Endothelial cell of umbilical vein (primary cell): Measurements from ENCODE around the gene UNC5C. TPM values are rescaled to one million over a fixed set of nuclear protein-coding genes. Genes with fewer than 3 reads are reported as not detected.

Experiments
- BruUV-seq: library from RNA; stranded (reverse); fragments of 400-500 nt; replicated peaks from 2 replicates; lab custom pipeline; 2021; lab: Mats Ljungman, UMichigan
- CTCF ChIA-PET: fragments of 300-600, 350-600 bp; sonication (Branson Sonifier 250); formaldehyde crosslinking; loops from one replicate; lab custom pipeline; 2021; ENCODE audit warnings: antibody characterized with exemption, inconsistent platforms; lab: Charles Lee
- POLR2A ChIA-PET: fragments of 300-600, 350-600 bp; sonication (Branson Sonifier 250); formaldehyde crosslinking; loops from one replicate; lab custom pipeline; 2021; ENCODE audit warnings: antibody characterized with exemption, inconsistent platforms; lab: Charles Lee
- DNase-seq: peaks from one replicate; pipeline ENCODE4 v3.0.0-alpha.2; 2011; ENCODE audit warnings: low read depth, low spot score
- FAIRE-seq: peaks from 2 replicates; lab custom pipeline; 2011; peaks lifted over from hg19 to GRCh38; lab: Jason Lieb, UNC
- H2AFZ ChIP-seq: 2 replicates; pipeline ENCODE4 v1.6.0; 2012; ENCODE audit warnings: low read depth, low read length, control low read depth, inconsistent platforms
- H3K27ac ChIP-seq: 2 replicates; pipeline ENCODE4 v1.5.1; 2011; ENCODE audit warnings: low read depth, mild to moderate bottlenecking, control low read depth, low read length, moderate library complexity; ENCODE audit not compliant: insufficient read depth
- H3K27me3 ChIP-seq, 2 experiments: 2 replicates each; pipeline versions ENCODE4 v1.6.0 to v1.6.1; 2011; ENCODE audit warnings: low read length in 2 of 2, mixed read lengths in 1 of 2; ENCODE audit not compliant: control insufficient read depth in 2 of 2, insufficient read depth in 2 of 2
- H3K36me3 ChIP-seq, 2 experiments: 2 replicates in 1 of 2; 3 replicates in 1 of 2; pipeline ENCODE4 v1.5.1; 2011; ENCODE audit warnings: low read length in 2 of 2, mild to moderate bottlenecking in 1 of 2, moderate library complexity in 1 of 2; ENCODE audit not compliant: control insufficient read depth in 2 of 2, insufficient read depth in 2 of 2; ENCODE audit errors: extremely low read depth in 1 of 2
- H3K4me1 ChIP-seq: 3 replicates; pipeline ENCODE4 v1.5.1; 2011; ENCODE audit warnings: mild to moderate bottlenecking, low read length; ENCODE audit not compliant: control insufficient read depth, insufficient read depth; ENCODE audit errors: extremely low read depth
- H3K4me2 ChIP-seq: 2 replicates; pipeline ENCODE4 v1.6.1; 2011; ENCODE audit warnings: low read length, control low read depth, mixed read lengths; ENCODE audit not compliant: insufficient read depth
- H3K4me3 ChIP-seq, 3 experiments: fragments of 200-600 bp in 1 of 3; sonication (generic), shearing (Covaris generic) in 1 of 3; replicated peaks in 1 of 3; 2 replicates each; pipeline ENCODE4 v1.5.1; 2011 to 2016; ENCODE audit warnings: control low read depth in 3 of 3, low read length in 3 of 3, mild to moderate bottlenecking in 2 of 3, inconsistent platforms in 1 of 3, low read depth in 1 of 3, moderate library complexity in 1 of 3; ENCODE audit not compliant: insufficient read depth in 1 of 3
- H3K79me2 ChIP-seq: 2 replicates; pipeline ENCODE4 v1.6.0; 2012; ENCODE audit warnings: low read length, inconsistent platforms; ENCODE audit not compliant: control insufficient read depth, insufficient read depth
- H3K9ac ChIP-seq: replicated peaks from 2 replicates; pipeline ENCODE3; 2011; ENCODE audit warnings: low read length, control low read depth; ENCODE audit not compliant: insufficient read depth; ENCODE audit errors: extremely low read depth
- H3K9me1 ChIP-seq: replicated peaks from 3 replicates; pipeline ENCODE4 v1.6.0; 2011; ENCODE audit warnings: mild to moderate bottlenecking, low read length; ENCODE audit not compliant: control insufficient read depth, insufficient read depth; ENCODE audit errors: extremely low read depth
- H3K9me3 ChIP-seq: replicated peaks from 2 replicates; pipeline ENCODE4 v1.5.1; 2012; ENCODE audit warnings: low read length, inconsistent platforms; ENCODE audit not compliant: control insufficient read depth, insufficient read depth
- H4K20me1 ChIP-seq: replicated peaks from 2 replicates; pipeline ENCODE3; 2011; ENCODE audit warnings: mild to moderate bottlenecking, low read length; ENCODE audit not compliant: control insufficient read depth, insufficient read depth; ENCODE audit errors: extremely low read depth
- CTCF ChIP-seq, 2 donors: IDR thresholded peaks; 1 replicate in 1 of 2; 2 replicates in 1 of 2; pipeline ENCODE4 v1.5.1; 2011; ENCODE audit warnings: low read length in 2 of 2, mild to moderate bottlenecking in 2 of 2, moderate library complexity in 2 of 2, control low read depth in 1 of 2, inconsistent platforms in 1 of 2, low read depth in 1 of 2; ENCODE audit not compliant: insufficient read depth in 1 of 2; ENCODE audit errors: extremely low read depth in 1 of 2
- EZH2 ChIP-seq: IDR thresholded peaks from 2 replicates; pipeline ENCODE4 v1.6.1; 2012; ENCODE audit warnings: borderline replicate concordance, low read depth, mild to moderate bottlenecking, moderate library complexity, low read length, inconsistent platforms; ENCODE audit not compliant: severe bottlenecking
- FOS ChIP-seq: IDR thresholded peaks from 2 replicates; pipeline ENCODE4 v1.6.1; 2011; ENCODE audit warnings: mild to moderate bottlenecking, low read length, moderate library complexity, borderline replicate concordance; ENCODE audit not compliant: insufficient read depth
- GATA2 ChIP-seq: IDR thresholded peaks from 2 replicates; pipeline ENCODE4 v1.7.0; 2011; ENCODE audit warnings: low read depth, mild to moderate bottlenecking, moderate library complexity, mixed read lengths, low read length; ENCODE audit not compliant: insufficient read length, insufficient read depth
- JUN ChIP-seq: IDR thresholded peaks from 2 replicates; pipeline ENCODE4 v1.6.1; 2011; ENCODE audit warnings: borderline replicate concordance, low read depth; ENCODE audit not compliant: insufficient read length, insufficient read depth
- MAX ChIP-seq: IDR thresholded peaks from 2 replicates; pipeline ENCODE4 v1.6.1; 2011; ENCODE audit not compliant: insufficient read depth, insufficient read length
- MYC ChIP-seq: IDR thresholded peaks from one replicate; pipeline ENCODE4 v1.6.1; 2011; ENCODE audit warnings: mild to moderate bottlenecking, low read depth, low read length
- POLR2A ChIP-seq: IDR thresholded peaks from 2 replicates; pipeline ENCODE4 v1.6.1; 2012; ENCODE audit warnings: low read depth, mild to moderate bottlenecking, control low read depth, low read length
- POLR2AphosphoS5 ChIP-seq: IDR thresholded peaks from 2 replicates; pipeline ENCODE4 v1.6.1; 2012; ENCODE audit warnings: low read depth, mild to moderate bottlenecking, control low read depth, low read length, moderate library complexity; ENCODE audit not compliant: insufficient read depth
- dilution Hi-C: fragments of 300-500 bp; cut with MboI; formaldehyde crosslinking; loops from one replicate; pipeline ENCODE4 v1.15.0; 2019; ENCODE audit warnings: low sequenced_read_pairs; ENCODE audit not compliant: extremely low pct_ligation_motif_present
- intact Hi-C: fragments of 100-400 bp; cut with micrococcal nuclease; formaldehyde crosslinking; loops from one replicate; pipeline ENCODE4 v1.10.0; 2022
- polyA plus RNA-seq, 4 experiments: library from polyadenylated mRNA; depleted of rRNA in 3 of 4; stranded (reverse) in 3 of 4; unstranded in 1 of 4; fragments of >200 nt; gene quantifications; 2 replicates each; pipeline versions ENCODE4 v1.2.1 to v1.2.3, GENCODE V29; 2011 to 2012; ENCODE audit warnings: missing spikeins in 1 of 4
- total RNA-seq: library from RNA; stranded (reverse); gene quantifications from 2 replicates; pipeline ENCODE4 v1.2.3, GENCODE V29; 2021

UNC5C gene
- total and polyA plus RNA-seq, 2 donors (not counting 3 experiments of a cell fraction or from before 2014, with no cell fraction given), result 0.44 to 0.53 TPM

DNA sequence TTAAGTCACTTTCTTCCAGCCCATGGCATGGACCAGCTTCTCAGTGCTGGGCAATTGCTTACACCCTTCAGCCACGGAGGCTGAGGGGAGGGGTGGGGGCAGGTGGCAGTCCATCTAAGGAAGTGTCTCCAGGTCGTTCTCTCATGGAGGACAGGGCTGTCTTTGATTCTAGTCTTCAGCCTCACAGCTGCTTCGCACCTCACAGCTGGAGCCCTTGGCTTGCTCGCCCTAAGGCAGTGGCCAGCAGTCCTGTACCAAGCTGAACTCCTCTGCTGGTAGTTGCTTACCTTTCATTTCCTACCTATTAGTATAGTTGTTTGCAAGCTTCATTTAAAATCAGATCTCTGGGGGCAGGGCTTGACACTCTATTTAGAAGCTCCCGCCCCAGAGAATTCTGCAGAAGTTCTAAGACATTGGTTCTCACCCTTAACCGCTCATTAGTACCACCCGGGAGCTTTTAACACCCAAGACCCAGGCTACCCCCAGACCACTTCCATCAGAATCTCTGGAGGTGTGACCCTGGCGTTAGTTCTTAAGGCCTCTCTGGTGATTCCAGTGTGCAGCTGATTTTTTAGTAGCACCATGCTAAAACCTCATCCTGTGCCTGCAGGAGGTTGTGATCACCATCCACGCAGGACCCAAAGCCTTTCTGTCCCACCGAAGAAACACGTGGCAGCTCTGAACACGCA, 386.8 kb downstream of the UNC5C start:
- no peak for TF ChIP-seq MYC
- TF ChIP-seq GATA2, result no peak
- TF ChIP-seq POLR2AphosphoS5, result no peak
- no peak for TF ChIP-seq MAX
- TF ChIP-seq EZH2, result no peak
- no peak for TF ChIP-seq JUN
- TF ChIP-seq POLR2A, result no peak
- no peak for TF ChIP-seq FOS
- no peak for TF ChIP-seq CTCF (IDR thresholded peaks at IDR 0.05; ENCODE audit: extremely low read depth in 1 of 2, insufficient read depth in 1 of 2, low read depth in 1 of 2, low read length in 2 of 2)
- Histone ChIP-seq H3K27me3 (no peaks in the 10 kb centered on the region), H3K9me1 (no peaks in the 10 kb centered on the region), H2AFZ (no peak overlapping the region), H3K9me3 (no peaks in the 10 kb centered on the region), H4K20me1 (no peaks in the 10 kb centered on the region), H3K36me3 (no peaks in the 10 kb centered on the region), H3K4me2 (no peak overlapping the region), H3K27ac (no peak overlapping the region), H3K79me2 (no peaks in the 10 kb centered on the region), H3K4me3 (no peak overlapping the region), H3K9ac (no peak overlapping the region), H3K4me1 (no peaks in the 10 kb centered on the region)
- dilution Hi-C loops (no loop called here), intact Hi-C loops (loop anchor here (10.0 kb wide), 1 partner anchor 693 kb away; no protein-coding TSS in a partner anchor)
- FAIRE-seq, result no peak
- DNase-seq, result no peak
- CTCF ChIA-PET, result interaction anchor here (1.5 kb wide), 1 partner anchor 1991 kb away, joined by 6 read pairs; no protein-coding TSS in a partner anchor
- no TSS peak for BruUV-seq
- POLR2A ChIA-PET, result no interaction called here
